HG03103 (cell line): Measurements from ENCODE around the gene ATP2C2.

Experiments
- ATAC-seq: cut with Tn5 transposase; IDR thresholded peaks from one replicate; pipeline ENCODE4 v1.9.1; 2021; ENCODE audit warnings: low read depth; ENCODE audit not compliant: unreplicated experiment

The ATP2C2 gene

GRCh38 chr16:84485255-84486010, 117.1 kb downstream of the ATP2C2 start:
- no peak for ATAC-seq

DNA sequence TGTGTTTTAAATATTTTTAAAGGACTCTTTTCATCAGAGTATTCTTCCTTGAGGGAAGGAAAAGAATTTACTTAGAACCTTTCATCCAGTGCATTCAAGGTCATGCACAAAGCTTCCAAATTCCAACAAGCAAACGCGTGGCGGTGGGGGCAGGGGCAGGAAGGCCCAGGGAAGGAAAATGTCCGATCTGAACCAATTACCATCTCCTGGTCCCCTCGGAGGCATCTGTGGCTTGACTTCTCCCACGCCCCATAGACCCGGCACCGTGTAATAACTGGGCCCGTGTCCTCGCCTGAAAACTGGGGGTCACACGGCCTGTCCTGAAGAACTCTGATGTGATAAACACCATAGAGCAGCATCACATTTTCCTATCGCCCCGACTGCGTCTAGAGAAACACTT, 117.8 kb downstream of the ATP2C2 start:
- no peak for ATAC-seq

- no peak for ATAC-seq
Measured at GRCh38 chr16:84486551-84487235, 118.4 kb downstream of the ATP2C2 start.

DNA sequence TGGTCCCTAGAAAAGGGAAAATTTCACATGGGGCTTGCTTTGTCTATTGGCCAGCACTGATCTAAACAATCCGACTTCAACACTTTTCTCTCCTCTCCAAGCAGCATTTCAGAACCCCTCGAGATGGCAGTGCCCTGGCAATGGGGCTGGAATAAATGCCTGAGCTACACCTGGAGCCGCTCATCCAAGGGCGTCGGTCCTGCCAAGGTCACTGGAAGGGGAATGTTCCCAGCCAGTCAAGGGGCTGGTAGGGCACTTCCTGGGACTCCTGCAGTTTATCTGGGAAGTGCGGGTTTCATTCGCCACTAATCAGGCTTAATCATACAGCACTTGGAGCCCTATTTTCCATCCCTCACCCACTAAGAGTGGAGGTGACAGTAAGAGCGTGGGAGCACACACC, 119.0 kb downstream of the ATP2C2 start:
- no peak for ATAC-seq

- ATAC-seq, result no peak
Measured at GRCh38 chr16:84489131-84489530, 120.8 kb downstream of the ATP2C2 start.

DNA sequence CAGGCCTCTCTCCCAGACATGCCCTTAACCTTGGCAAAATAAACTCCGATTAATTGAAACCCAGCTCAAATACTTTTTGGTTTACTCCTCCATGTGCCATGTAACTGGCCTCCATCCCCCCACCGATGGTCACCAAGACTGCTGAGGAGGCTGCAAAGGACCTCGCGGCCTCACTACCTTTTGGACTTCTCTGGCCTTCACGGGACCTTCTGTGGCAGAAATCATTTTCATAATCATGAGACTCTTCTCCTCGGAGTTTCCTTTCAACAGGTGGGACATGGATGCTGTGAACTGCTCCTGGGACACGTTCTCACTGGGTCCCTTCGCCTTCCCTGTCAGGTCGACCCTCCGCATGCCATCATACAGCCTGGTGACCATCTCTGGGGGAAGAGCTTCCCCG, 127.2 kb downstream of the ATP2C2 start:
- no peak for ATAC-seq

GRCh38 chr16:84496991-84497390, 128.7 kb downstream of the ATP2C2 start:
- ATAC-seq, result no peak

- ATAC-seq, result no peak
Measured at GRCh38 chr16:84497418-84498222, 129.3 kb downstream of the ATP2C2 start.

DNA sequence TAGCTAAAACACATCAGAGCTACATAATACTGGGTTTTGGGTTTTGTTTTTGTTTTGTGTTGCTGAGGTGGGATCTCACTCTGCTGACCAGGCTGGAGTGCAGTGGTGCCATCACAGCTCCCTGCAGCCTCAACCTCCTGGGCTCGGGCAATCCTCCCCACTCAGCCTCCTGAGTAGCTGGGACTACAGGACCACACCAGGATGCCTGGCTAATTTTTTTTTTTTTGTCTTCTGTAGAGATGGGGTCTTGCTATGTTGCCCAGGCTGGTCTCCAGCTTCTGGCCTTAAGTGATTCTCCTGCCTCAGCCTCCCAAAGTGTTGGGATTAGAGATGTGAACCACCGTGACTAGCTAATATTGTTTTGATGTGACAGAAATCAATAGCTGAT, 129.9 kb downstream of the ATP2C2 start:
- no peak for ATAC-seq

- no peak for ATAC-seq
Measured at GRCh38 chr16:84498859-84499620, 130.7 kb downstream of the ATP2C2 start.

DNA sequence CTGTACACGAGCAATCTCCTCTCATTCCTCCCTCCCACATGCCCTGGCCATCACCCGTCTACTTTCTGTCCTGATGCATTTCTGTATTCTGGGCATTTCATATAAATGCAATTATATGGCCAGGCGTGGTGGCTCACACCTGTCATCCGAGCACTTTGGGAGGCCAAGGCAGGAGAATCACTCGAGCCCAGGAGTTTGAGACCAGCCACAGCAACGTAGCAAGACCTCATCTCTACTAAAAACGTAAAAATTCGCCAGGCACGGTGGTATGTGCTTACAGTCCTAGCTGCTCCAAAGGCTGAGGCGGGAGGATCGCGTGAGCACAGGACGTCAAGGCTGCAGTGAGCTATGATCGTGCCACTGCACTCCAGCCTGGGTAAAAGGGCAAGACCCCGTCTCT, 131.3 kb downstream of the ATP2C2 start:
- no peak for ATAC-seq

DNA sequence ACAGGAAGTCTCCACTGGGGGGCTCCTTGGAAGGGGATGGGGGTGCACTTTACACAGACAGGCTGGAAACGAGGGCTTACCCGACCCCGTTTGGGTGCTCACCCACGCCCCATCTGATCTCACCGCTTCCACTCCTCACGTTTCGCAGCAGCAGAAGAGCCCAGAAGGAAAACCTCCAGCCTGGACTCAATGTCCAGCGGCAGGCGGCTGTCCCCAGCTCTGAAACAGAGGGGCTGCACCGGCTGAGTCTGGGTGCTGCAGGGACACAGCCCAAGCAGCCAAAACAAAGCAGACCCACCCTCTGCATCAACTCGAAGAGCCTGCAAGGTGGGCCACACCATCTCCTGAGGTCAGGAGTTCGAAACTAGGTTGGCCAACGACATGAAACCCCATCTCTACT, 132.2 kb downstream of the ATP2C2 start:
- no peak for ATAC-seq

GRCh38 chr16:84501077-84501735, 132.9 kb downstream of the ATP2C2 start:
- no peak for ATAC-seq

GRCh38 chr16:84502075-84502474, 133.7 kb downstream of the ATP2C2 start:
- ATAC-seq, result no peak

GRCh38 chr16:84502581-84502980, 134.2 kb downstream of the ATP2C2 start:
- ATAC-seq, result no peak

DNA sequence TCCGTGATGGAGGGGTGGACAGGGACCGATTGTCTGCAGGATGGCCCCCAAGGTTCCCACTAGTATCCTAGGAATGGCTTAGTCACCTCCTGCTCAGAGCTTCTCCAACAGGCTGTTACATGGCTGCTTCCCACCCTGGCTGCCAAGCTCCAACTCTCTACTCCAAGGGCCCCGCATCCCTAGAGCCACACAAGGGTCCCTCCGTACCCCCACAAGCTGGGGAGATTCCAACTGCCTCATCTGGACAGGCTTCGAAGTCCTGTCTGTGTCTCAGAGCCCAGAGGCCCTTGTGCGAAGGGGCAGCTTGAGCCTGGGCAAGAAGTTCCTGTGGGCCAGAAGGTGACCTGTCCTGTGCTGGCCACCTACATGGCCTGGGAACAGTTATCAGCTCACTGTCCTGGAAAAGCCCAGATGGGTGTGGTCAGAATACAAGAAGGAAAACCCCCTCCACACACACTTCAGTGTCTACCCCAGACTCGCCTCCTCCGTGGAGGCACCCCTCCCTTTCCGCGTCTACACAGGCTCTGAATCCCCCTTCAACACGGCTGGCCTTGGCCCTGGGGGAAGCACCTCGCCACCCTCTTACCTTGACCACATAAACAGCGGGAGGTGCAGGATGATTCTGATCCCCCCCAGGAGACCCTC, 135.5 kb downstream of the ATP2C2 start:
- ATAC-seq, result no peak

DNA sequence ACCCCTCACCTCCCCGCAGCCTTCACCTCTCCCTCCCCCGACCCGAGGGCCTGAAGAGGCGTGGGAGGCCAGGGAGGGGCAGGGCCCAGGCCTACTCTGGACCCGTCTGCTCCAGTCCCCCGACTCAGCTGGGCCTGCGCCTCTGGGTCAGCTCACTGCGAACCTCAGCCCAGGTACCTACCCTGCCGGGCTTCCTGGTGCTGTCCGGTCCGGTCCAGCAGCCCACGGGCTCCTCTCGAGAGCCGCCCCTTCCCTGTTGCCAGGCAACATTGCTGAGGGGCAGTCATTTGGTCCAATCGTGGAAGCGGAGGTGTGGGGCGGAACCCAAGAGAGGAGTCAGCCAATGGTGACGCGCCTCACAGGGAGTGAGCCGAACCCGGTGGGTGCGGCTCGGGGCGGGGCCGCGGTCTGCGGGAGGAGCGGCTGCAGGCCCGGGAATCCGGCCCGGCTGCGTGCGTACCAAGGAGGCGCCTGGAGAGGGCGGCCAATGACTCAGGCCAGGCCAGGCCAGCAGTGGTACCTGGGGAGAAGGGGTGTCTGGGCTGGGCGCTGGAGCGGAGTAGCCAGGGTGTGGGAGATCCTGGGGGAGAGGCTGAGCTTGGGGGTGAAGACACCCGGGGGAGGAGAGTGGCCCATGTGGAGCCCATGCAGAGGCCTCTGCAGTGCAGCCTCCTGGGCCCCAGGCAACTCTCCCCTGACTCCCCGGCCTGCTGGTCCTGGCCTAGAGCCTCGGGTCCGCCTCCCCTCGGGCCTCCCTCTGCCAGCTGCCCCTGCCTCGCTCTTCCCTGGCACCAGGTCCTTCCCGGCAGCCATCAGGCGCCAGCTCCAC, 136.3 kb downstream of the ATP2C2 start, which contains the start of gene MEAK7:
Gene MEAK7 (minus strand): TSS at position 240 of the 829 bp plus-strand sequence. CDS start 6,573 bp downstream, outside the sequence.
- ATAC-seq, result peak; percentile 87

- ATAC-seq, result no peak
Measured at GRCh38 chr16:84505249-84506187, 137.2 kb downstream of the ATP2C2 start.
